ENCODE results near the gene MRGPRX4.
"Not testable (repeated sequence)": the region's sequence is repeated elsewhere in the genome, so short reads cannot be mapped to it uniquely, and the experiment has no call there.

MRGPRX4 gene

DNA sequence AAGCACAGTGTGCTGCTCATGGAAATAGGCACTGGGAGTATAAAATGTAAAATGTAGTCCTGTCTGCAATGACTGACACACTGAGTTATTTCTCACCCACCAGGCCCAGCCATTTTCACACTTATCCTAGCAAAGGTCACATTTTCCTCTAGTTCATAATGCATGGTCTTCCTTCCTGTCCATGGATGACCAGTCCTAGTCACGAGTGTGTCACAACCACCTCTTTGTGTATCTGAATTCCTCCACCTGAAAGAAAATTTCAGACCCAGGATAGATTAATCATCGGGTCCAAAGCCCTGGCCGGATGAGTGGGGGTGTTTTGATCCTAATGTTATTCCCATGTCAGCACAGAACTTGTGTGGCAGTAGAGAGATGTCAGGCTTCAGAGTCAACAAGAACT, at the start of gene MRGPRX4:
Gene MRGPRX4, plus strand, starts transcription at position 172 of the 400 bp plus-strand sequence. CDS start 420 bp downstream, outside the sequence.
- DNase-seq = no peak

DNA sequence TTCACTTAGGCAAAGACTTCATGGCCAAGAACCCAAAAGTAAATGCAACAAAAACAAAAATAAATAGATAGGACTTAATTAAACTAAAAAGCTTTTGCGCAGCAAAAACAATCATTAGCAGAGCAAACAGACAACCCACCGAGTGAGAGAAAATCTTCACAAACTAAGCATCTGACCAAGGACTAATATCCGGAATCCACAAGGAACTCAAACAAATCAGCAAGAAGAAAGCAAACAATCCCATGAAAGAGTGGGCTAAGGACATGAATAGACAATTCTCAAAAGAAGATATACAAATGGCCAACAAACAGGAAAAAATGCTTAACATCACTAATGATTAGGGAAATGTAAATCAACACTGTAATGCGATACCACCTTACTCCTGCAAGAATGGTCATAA, 41.5 kb upstream of the MRGPRX4 start:
- not testable (repeated sequence) for DNase-seq

DNA sequence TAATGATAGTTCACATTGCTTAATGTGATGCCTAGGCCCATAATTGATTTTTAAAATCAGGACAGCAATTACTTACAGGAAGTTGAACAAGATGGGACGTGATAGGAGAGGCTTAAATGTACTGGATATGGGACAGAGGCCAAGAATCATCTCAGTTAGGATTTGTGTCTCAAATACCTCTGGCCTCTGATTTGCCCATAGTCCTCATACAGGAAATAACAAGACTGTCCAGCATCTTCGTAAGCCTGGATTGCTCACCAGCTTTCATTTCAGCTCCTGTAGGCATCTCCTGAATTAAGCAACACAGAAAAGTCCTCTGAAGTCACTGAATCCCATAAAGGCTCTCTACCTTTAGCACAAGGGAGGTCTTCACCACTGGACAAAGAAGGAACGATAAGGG, 40.3 kb upstream of the MRGPRX4 start, which contains the start of gene MRGPRX3:
Gene MRGPRX3, plus strand, starts transcription at position 231 of the 400 bp plus-strand sequence. CDS start 4,632 bp downstream, outside the sequence.
- DNase-seq = no peak

DNA sequence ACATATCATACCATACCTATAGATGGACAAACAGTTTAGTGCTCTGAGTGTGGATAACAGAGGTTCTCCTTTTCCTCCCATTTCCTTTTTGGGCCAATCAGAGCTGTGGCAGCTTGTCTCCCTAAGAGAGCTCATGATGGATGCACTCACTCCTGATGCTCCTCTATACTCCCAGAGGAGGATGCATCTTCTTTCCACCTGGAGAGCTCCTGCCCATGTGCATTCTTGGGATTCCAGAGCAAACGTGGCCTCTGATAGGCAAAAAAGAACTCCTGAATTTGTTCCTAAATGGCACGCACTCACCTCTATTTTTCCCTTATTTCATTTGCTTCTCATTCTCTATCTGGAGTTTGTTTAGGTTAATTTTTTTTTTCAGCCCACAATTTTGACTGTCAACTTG, 37.3 kb upstream of the MRGPRX4 start:
- DNase-seq = no peak

DNA sequence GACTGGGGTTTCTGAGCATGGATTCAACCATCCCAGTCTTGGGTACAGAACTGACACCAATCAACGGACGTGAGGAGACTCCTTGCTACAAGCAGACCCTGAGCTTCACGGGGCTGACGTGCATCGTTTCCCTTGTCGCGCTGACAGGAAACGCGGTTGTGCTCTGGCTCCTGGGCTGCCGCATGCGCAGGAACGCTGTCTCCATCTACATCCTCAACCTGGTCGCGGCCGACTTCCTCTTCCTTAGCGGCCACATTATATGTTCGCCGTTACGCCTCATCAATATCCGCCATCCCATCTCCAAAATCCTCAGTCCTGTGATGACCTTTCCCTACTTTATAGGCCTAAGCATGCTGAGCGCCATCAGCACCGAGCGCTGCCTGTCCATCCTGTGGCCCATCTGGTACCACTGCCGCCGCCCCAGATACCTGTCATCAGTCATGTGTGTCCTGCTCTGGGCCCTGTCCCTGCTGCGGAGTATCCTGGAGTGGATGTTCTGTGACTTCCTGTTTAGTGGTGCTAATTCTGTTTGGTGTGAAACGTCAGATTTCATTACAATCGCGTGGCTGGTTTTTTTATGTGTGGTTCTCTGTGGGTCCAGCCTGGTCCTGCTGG, 35.3 kb upstream of the MRGPRX4 start:
- no peak for DNase-seq

DNA sequence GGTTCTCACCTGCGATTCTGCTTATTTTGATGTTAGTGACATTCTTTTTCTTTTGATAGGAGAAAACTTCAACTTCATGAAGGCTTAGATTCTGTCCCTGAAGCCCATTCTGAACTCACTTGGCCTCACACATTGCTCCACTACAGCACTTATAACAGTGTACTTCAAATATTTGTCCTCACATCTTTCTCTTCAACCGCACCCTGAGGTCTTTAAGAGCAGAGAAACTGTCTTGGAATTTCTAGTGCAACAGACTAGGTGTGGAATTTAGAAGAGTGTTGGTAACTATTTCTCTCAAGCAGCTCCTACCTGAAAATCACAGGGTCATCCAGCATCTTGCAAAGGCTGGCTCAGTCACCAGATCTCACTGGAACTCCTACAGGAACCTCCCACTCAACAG, 32.5 kb upstream of the MRGPRX4 start:
- DNase-seq = no peak

DNA sequence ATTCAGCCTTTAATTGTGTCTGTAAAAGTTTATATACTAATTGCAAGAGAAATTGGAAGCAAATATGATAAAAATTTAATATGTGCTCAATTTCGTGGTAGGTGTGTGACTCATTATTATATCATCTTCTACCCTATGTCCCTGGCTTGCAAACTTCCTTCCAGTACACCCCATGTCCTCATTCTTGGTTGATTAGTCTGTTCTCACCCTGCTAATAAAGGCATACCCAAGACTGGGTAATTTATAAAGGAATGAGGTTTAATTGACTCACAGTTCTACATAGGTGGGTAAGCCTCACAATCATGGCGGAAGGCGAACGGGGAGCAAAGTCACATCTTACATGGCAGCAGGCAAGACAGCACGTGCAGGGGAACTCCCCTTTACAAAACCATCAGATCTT, 28.4 kb upstream of the MRGPRX4 start:
- no peak for DNase-seq

DNA sequence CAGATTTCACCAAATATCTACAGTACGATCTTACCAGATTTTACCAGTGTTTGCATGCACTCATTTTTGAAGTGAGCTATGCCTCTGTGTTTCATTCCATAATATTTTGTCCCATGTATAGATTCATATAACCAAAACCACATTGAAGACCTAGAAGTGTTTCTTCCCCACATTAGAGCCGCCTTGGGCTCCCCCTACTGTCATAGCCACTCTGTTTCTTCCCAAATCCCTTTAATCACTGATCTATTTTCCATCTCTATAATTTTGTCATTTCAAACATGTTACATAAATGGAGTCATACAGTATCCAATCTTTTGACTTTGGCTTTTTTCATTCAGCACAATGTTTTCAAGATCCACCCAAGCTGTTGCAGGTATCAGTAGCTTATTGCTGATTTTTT, 27.6 kb upstream of the MRGPRX4 start:
- DNase-seq = peak in 1 of 2 experiments; percentile 22

DNA sequence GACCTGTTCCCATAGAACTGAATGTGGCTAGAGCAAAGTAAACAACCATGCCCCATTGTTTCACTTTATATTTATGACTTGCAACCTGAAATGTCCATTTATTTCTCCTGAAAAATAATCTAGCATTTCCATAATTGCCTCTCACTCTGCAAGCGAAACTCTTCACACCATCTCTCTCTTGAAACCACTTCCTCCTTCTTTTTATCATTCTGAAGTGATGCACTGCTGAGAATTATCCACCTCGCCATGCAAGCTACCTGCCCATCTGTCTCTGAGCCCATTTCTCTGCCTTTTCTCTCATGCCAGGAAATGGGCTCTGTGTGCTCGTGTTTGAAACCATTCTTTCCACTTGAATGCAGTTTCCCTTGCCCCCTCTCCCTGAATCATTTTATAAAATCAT, 26.8 kb upstream of the MRGPRX4 start:
- no peak for DNase-seq

DNA sequence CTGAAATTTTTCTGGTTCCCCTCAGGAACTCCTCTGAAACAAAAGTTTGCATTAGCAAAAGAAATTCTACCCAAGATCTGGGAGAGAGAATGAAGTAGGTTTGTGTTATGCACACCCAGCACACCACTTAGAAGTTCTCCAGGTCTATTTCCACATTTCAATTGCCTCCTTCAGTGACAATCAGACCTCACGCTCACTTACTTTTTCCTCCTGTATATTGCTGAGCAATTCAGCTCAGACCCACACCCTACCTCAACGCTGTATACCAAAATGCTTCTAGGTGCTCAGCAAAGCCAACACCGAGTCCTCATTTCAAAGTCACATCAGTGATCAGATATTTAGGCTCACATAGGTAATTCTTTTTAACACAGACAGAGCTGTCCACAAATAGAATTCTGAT, 21.1 kb upstream of the MRGPRX4 start:
- DNase-seq = no peak

DNA sequence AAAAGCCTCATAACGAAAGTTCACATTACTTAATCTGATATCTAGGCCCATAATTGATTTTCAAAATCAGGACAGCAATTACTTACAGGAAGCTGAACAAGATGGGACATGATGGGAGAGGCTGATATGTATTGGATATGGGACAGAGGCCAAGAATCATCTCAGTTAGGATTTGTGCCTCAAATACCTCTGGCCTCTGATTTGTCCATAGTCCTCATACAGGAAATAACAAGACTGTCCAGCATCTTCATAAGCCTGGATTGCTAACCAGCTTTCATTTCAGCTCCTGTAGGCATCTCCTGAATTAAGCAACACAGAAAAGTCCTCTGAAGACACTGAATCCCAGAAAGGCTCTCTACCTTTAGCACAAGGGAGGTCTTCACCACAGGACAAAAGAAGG, 4.3 kb upstream of the MRGPRX4 start:
- DNase-seq = no peak

DNA sequence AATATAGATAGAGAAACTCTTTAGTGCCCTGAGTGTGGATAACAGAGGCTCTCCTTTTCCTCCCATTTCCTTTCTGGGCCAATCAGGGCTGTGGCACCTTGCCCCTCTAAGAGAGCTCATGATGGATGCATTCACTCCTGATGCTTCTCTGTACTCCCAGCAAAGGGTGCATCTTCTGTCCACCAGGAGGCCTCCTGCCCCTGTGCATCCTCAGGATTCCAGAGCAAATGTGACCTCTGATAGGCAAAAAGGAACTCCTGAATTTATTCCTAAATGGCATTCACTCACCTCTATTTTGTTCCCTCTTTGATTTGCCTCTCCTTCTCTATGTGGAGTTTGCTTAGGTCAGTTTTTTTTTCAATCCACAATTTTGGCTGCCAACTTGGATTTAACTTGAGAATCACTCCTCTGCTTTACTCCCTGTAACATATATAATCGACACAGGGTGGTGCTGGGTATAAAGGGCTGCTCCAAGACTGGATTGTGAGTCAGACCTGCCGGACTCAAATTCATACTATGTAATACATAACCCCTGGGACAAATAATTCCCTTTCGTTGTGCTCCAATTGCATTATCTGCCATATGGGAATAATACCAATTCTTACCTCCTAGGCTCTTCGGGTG, 1.1 kb upstream of the MRGPRX4 start:
- DNase-seq = peak; percentile 32 to 39

DNA sequence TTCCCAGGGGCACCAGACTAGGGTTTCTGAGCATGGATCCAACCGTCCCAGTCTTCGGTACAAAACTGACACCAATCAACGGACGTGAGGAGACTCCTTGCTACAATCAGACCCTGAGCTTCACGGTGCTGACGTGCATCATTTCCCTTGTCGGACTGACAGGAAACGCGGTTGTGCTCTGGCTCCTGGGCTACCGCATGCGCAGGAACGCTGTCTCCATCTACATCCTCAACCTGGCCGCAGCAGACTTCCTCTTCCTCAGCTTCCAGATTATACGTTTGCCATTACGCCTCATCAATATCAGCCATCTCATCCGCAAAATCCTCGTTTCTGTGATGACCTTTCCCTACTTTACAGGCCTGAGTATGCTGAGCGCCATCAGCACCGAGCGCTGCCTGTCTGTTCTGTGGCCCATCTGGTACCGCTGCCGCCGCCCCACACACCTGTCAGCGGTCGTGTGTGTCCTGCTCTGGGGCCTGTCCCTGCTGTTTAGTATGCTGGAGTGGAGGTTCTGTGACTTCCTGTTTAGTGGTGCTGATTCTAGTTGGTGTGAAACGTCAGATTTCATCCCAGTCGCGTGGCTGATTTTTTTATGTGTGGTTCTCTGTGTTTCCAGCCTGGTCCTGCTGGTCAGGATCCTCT, 709 bp downstream of the MRGPRX4 start:
- no peak for DNase-seq

DNA sequence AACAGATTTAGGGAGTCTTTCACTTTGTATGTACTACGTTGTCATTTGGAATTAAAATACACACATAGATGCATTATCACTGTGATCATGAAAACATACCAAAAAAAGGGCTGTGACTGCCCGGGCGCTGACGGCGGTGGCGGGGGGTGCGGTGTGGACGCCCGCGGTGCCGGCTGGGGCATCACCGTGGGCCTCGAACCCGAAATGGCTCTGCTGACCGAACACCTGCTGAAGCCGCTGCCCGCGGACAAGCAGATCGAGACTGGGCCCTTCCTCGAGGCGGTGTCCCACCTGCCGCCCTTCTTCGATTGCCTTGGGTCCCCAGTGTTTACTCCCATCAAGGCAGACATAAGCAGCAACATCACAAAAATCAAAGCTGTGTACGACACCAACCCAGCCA, 16.2 kb downstream of the MRGPRX4 start:
- no peak for DNase-seq

DNA sequence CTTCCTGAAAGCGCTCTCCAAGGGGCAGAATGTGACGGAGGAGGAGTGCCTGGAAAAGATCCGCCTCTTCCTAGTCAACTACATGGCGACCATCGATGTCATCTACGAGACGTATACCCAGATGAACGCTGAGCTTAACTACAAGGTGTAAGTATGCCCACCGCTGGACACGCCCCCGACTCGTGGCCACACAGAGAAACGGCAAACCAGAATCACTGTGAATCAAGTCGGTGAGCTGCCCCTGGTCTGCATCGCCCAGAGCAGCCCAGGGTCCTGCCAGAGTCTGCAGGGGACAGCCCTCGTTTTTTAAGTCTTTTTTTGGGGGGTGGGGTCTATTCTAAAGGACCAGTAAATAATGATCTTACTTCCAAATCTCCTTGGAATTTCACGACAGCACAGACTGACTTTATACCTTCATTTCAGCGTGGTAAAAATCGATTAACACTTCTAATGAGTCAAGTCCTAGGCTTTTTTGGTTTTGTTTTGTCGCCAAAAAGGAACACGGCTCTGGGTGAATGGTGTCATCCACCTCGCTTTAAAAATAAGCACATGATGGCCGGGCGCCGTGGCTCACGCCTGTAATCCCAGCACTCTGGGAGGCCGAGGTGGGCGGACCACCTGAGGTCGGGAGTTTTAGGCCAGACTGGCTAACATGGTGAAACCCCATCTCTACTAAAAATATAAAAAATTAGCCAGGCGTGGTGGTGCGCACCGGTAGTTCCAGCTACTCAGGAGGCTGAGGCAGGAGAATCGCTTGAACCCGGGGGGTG, 17.0 kb downstream of the MRGPRX4 start:
- DNase-seq = not testable (repeated sequence)

DNA sequence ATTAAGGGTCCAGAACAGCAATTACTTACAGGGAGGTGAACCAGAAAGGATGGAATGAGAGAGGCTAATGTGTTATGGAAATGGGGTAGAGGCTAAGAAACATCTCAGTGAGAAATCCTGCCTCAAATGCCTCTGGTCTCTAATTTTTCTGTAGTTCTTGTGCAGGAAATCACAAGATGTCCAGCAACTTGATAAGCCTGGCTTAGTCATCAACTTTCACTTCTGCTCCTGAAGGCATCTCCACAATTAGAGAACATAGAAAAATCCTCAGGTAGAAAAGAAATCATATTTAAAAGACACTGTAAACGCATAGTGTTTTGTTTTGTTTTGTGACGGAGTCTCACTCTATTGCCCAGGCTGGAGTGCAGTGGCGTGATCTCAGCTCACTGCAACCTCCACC, 18.7 kb downstream of the MRGPRX4 start:
- no peak for DNase-seq

DNA sequence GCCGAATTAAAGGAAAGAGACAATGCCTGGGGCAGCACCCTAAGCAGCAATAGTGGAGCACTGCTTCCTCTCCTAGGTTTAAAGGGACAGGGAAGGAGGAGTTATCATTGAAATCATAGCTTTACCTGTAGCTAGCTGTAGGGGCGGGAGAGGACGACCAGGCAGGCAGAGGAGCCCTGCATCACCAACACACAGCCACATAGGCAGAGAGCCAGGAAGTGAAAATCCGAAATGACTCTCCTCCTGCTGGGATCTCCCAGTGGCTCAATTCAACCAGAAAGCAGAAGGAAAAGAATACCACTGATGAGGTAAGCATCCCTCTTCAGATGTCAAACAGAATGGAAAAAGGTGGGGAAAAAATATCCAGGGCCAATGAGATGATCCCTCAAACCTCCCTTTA, 20.4 kb downstream of the MRGPRX4 start:
- DNase-seq = no peak

DNA sequence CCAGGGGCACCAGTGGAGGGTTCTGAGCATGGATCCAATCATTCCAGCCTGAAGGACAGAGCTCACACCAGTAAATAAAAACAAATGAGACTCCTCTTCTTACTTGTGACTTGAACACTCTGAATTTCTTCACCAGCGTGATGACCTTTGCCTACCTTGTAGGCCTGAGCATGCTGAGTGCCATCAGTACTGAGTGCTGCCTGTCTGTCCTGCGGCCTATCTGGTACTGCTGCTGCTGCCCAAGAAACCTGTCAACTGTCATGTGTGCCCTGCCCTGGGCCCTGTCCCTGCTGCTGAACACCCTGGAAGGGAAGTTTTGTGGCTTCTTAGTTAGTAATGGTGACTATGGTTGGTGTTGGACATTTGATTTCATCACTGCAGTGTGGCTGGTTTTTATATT, 23.9 kb downstream of the MRGPRX4 start:
- no peak for DNase-seq

DNA sequence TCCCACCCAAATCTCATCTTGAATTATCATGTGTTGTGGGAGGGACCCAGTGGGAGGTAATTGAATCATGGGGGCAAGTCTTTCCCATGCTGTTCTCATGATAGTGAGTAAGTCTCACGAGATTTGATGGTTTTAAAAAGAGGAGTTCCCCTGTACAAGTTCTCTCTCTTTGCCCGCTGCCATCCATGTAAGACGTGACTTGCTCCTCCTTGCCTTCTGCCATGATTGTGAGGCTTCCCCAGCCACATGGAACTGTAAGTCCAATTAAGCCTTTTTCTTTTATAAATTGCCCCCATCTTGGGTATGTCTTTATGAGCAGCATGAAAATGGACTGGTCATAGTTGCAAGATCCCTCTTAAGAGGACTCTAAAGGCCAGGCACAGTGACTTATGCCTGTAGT, 25.1 kb downstream of the MRGPRX4 start:
- not testable (repeated sequence) for DNase-seq

DNA sequence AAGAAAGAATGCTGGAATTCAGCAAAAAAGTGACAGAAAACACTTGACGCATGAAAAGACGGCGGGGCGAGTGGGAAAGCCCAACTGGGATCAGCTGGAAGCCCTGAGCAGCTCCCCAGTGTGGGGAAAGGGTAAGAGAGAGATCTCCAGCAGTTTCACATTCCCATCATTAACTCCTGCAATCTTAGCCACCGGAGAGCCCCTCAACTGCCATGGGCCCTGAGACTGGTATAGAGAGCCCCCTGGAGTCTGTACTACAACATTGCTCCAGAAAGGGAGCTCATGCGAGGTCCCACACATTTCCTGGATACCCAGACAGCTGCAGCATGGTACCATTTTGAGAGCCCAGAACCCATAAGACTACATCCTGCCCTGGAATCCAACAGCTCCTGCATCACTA, 31.1 kb downstream of the MRGPRX4 start:
- peak; percentile 15 to 31 for DNase-seq

DNA sequence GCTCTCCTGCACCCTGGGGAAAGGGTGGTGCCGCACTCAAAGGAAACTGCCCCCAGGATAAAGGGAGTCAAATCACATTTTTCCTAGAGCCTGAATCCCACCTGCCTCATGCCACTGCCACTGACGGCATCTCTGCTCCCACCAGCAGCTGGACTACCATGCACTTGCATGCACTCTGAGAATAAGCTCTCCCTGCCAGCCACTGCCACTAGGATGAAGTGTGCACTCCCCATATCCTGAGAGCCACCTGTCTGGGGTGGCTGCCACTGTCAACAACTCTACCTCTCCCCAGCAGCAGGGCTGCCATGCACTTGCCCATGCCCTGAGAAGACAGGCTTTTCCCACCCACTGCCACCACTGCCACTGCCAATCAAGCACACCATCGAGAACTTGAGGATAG, 31.6 kb downstream of the MRGPRX4 start:
- DNase-seq = no peak

DNA sequence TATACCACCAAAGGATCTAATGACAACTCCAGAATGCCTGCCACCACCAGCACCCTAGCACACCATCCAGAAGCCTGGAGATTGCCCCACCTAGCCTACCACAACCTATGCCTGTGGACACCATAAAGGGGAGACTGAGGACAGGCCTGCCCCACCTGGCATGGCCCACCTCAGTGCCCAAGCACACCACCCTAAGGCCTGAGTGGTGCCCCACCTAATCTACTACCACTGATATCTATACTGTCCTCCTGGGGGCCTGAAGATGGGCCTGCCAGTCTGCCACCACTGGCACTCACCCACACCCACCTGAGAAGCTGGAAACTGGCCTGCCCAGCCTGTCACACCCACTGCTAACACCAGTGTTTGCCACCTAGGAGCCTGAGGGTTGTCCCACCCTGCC, 32.1 kb downstream of the MRGPRX4 start:
- DNase-seq = no peak

DNA sequence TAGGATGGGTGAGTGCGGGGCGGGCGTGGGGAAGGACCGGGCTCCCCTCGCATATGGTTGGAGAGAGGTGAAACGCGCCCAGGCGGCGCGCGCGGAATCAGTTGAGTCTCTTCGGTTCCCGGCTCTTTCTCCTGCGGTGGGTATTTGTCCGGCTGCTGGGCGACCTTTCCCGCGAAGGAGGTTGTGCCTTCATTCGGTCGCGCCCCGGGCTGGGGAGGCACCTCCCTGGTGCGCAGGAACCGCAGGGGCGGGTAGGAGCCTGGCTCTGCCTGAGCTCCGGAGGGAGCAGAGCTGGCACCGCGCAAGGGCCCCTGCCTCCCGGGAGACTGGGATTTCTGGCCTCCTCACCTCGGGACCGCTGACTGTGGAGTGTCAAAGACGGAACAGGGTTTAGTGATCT, 36.4 kb downstream of the MRGPRX4 start:
- DNase-seq = no peak
